Measurements from ENCODE around the gene CLIP2. TPM values are rescaled to one million over a fixed set of nuclear protein-coding genes. Genes with fewer than 3 reads are reported as not detected.

Gene CLIP2
- total RNA-seq, 2 donors from 2014 or later, result 12.2 to 17.0 TPM

DNA sequence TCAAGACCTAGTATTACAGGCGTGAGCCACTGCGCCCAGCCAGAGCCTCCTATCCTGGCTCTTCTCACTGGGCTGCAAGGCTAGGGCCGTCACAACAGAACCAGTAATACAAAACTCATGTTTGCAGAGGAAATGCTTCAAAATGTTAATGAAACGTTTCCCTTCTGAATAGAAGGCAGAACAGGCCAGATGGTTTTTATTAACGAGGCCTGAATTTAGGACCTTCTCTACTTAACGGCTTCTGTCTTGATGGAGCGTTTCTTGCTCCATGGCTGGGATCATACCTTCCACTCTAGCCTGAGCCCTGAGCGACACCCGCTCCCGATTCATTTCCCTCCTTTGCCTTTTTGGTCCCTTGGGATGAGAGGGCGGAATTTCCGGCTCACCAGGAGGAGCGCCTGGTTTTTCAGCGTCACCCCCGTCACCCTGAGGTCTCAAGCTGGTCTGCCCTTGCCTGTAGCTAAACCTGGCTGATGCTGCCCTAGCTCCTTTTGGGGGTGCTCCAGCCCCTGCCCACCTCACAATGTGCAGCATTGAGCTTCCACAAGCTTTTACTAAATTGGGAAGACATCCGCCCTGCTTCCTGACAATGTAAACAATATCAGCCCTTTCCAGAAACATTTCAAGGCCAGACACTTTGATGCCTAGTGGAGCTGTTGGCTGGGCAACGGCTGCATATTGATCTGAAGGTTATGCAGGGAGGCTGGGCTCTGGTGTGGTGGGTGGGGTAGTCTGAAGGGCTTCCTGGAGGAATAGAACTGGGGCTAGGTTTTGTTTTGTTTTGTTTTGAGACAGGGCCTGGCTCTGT, 5.2 kb downstream of the CLIP2 start:
- H3K4me3 Mint-ChIP-seq, result no peak overlapping the region
- ATAC-seq (no peak), DNase-seq (ENCODE audit: low spot score) (no peak)
- H3K36me3 Mint-ChIP-seq, result no peaks in the 10 kb centered on the region
- H3K27ac Mint-ChIP-seq, result no peak overlapping the region
- H3K4me1 Mint-ChIP-seq (ENCODE audit: low read depth in 2 of 2), result peaks cover 15 to 16% of the 10 kb centered on the region in 2 donors
- H3K9me3 Mint-ChIP-seq, result no peaks in the 10 kb centered on the region
- H3K27me3 Mint-ChIP-seq, result no peaks in the 10 kb centered on the region

- peaks cover 10 to 12% of the 10 kb centered on the region in 2 donors for H3K4me1 Mint-ChIP-seq (ENCODE audit: low read depth in 2 of 2)
- no peak overlapping the region for H3K27ac Mint-ChIP-seq
- ATAC-seq (no peak), DNase-seq (ENCODE audit: low spot score) (no peak)
- no peak overlapping the region for H3K4me3 Mint-ChIP-seq
- no peaks in the 10 kb centered on the region for H3K27me3 Mint-ChIP-seq
- no peaks in the 10 kb centered on the region for H3K36me3 Mint-ChIP-seq
- no peaks in the 10 kb centered on the region for H3K9me3 Mint-ChIP-seq
Measured at GRCh38 chr7:74297516-74298233, 8.5 kb downstream of the CLIP2 start.

- no peak for ATAC-seq
- no peak overlapping the region for H3K27ac Mint-ChIP-seq
- no peaks in the 10 kb centered on the region for H3K9me3 Mint-ChIP-seq
- H3K27me3 Mint-ChIP-seq, result no peaks in the 10 kb centered on the region
- no peak for DNase-seq (ENCODE audit: low spot score)
- H3K36me3 Mint-ChIP-seq, result no peaks in the 10 kb centered on the region
- H3K4me1 Mint-ChIP-seq (ENCODE audit: low read depth in 2 of 2), result peaks cover 0 to 5% of the 10 kb centered on the region in 2 donors
- H3K4me3 Mint-ChIP-seq, result no peak overlapping the region
Measured at GRCh38 chr7:74299401-74299800, 10.2 kb downstream of the CLIP2 start.

DNA sequence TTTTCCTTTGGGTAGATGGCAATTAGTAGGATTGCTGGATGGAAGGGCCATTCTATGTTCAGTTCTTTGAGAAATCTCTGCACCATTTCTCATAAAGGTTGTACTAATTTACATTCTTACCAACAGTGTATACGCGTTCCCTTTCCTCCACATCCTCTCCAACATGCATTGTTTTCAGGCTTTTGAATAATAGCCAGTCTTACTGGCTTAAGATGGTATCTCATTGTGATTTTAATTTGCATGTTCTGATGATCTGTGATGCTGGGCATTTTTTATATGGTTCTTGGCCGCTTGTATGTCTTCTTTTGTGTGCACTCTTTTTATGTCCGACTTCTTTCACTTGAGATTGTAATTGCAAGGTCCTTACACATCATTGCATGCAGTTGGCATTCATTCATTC, 11.7 kb downstream of the CLIP2 start:
- no peak overlapping the region for H3K27ac Mint-ChIP-seq
- H3K9me3 Mint-ChIP-seq, result no peaks in the 10 kb centered on the region
- no peak for ATAC-seq
- no peak for DNase-seq (ENCODE audit: low spot score)
- H3K27me3 Mint-ChIP-seq, result no peaks in the 10 kb centered on the region
- no peak overlapping the region for H3K4me3 Mint-ChIP-seq
- no peaks in the 10 kb centered on the region for H3K36me3 Mint-ChIP-seq
- H3K4me1 Mint-ChIP-seq (ENCODE audit: low read depth in 2 of 2), result peaks cover 2 to 6% of the 10 kb centered on the region in 2 donors

GRCh38 chr7:74302745-74303221, 13.6 kb downstream of the CLIP2 start:
- Mint-ChIP-seq H3K27me3 (no peaks in the 10 kb centered on the region), H3K9me3 (no peaks in the 10 kb centered on the region), H3K36me3 (no peaks in the 10 kb centered on the region), H3K4me1 (ENCODE audit: low read depth in 2 of 2) (peaks cover 14 to 22% of the 10 kb centered on the region in 2 donors), H3K27ac (no peak overlapping the region), H3K4me3 (no peak overlapping the region)
- DNase-seq (ENCODE audit: low spot score) (no peak), ATAC-seq (no peak)

DNA sequence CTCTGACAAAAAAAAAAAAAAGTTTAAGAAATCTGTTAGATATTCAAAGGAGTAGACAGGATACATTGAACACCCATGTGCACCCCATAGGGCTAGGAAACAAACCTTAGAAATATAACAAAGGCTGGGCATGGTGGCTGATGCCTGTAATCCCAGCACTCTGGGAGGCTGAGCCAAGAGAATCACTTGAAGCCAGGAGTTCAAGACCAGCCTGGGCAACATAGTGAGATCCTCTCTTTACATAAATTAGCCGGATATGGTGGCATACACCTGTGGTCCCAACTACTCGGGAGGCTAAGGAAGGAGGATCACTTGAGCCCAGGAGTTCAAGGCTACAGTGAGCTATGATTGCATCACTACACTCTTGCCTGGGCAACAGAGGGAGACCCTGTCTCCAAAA, 15.3 kb downstream of the CLIP2 start:
- H3K36me3 Mint-ChIP-seq, result no peaks in the 10 kb centered on the region
- no peak overlapping the region for H3K27ac Mint-ChIP-seq
- H3K27me3 Mint-ChIP-seq, result no peaks in the 10 kb centered on the region
- no peak overlapping the region for H3K4me3 Mint-ChIP-seq
- DNase-seq (ENCODE audit: low spot score) (no peak), ATAC-seq (no peak)
- peaks cover 14 to 25% of the 10 kb centered on the region in 2 donors for H3K4me1 Mint-ChIP-seq (ENCODE audit: low read depth in 2 of 2)
- H3K9me3 Mint-ChIP-seq, result no peaks in the 10 kb centered on the region

DNA sequence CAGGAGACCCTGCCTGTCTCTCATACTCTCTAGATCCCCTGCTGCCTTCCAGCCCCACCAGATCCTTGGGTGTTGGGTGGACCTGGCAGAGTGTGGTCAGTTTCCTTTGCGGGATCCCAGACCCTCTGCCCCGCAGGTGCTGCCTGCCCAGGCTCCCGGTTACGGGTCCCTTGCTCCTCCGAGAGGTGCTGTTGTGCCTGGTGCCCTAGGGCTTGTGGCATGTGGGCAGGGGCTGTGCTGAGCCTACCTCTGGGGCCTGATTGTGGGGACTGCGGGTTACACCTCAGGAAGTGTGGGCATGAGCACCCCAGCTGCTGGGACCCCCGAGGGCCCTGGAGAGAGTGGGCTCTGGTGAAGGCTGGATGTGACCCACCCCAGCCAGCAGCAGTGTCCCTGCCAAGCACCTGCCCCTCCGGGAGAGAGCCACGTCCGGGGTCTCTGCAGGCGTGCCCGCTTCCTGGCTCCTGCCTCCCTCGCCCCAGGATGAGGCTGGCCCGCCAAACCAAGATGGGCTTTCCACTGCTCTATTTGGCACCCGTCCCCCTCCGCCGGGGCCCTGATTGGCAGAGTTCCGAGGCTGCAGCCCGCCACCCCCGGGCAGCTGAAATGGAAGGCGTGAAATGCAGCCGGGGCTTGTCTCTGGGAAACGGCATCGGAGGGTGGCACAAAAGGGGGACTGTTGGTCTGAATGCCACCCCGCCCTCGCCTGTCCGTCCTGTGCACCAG, 17.0 kb downstream of the CLIP2 start:
- H3K27ac Mint-ChIP-seq, result peak overlapping the region in 1 of 2 donors; percentile 81
- DNase-seq (ENCODE audit: low spot score) (no peak), ATAC-seq (peak; percentile 45 to 63)
- peaks cover 16 to 24% of the 10 kb centered on the region in 2 donors for H3K4me1 Mint-ChIP-seq (ENCODE audit: low read depth in 2 of 2)
- peak overlapping the region; percentile 77 for H3K4me3 Mint-ChIP-seq
- H3K36me3 Mint-ChIP-seq, result no peaks in the 10 kb centered on the region
- H3K9me3 Mint-ChIP-seq, result no peaks in the 10 kb centered on the region
- H3K27me3 Mint-ChIP-seq, result no peaks in the 10 kb centered on the region

- Mint-ChIP-seq H3K4me1 (ENCODE audit: low read depth in 2 of 2) (peaks cover 21 to 28% of the 10 kb centered on the region in 2 donors), H3K36me3 (no peaks in the 10 kb centered on the region), H3K27me3 (no peaks in the 10 kb centered on the region), H3K9me3 (no peaks in the 10 kb centered on the region), H3K4me3 (peak overlapping the region; percentile 77), H3K27ac (peak overlapping the region in 1 of 2 donors; percentile 81)
- ATAC-seq, result peak; percentile 69 to 84
- peak; percentile 79 for DNase-seq (ENCODE audit: low spot score)
Measured at GRCh38 chr7:74306730-74307469, 17.7 kb downstream of the CLIP2 start.

- no peak overlapping the region for H3K4me3 Mint-ChIP-seq
- no peak for ATAC-seq
- H3K27me3 Mint-ChIP-seq, result no peaks in the 10 kb centered on the region
- H3K9me3 Mint-ChIP-seq, result no peaks in the 10 kb centered on the region
- H3K36me3 Mint-ChIP-seq, result no peaks in the 10 kb centered on the region
- peak overlapping the region in 1 of 2 donors; percentile 81 for H3K27ac Mint-ChIP-seq
- no peak for DNase-seq (ENCODE audit: low spot score)
- H3K4me1 Mint-ChIP-seq (ENCODE audit: low read depth in 2 of 2), result peaks cover 21 to 28% of the 10 kb centered on the region in 2 donors
Measured at GRCh38 chr7:74307738-74308505, 18.7 kb downstream of the CLIP2 start.

GRCh38 chr7:74309181-74309580, 20.0 kb downstream of the CLIP2 start:
- H3K27me3 Mint-ChIP-seq, result no peaks in the 10 kb centered on the region
- DNase-seq (ENCODE audit: low spot score) (no peak), ATAC-seq (no peak)
- no peak overlapping the region for H3K27ac Mint-ChIP-seq
- no peaks in the 10 kb centered on the region for H3K9me3 Mint-ChIP-seq
- no peak overlapping the region for H3K4me3 Mint-ChIP-seq
- H3K4me1 Mint-ChIP-seq (ENCODE audit: low read depth in 2 of 2), result peaks cover 21 to 28% of the 10 kb centered on the region in 2 donors
- H3K36me3 Mint-ChIP-seq, result no peaks in the 10 kb centered on the region

DNA sequence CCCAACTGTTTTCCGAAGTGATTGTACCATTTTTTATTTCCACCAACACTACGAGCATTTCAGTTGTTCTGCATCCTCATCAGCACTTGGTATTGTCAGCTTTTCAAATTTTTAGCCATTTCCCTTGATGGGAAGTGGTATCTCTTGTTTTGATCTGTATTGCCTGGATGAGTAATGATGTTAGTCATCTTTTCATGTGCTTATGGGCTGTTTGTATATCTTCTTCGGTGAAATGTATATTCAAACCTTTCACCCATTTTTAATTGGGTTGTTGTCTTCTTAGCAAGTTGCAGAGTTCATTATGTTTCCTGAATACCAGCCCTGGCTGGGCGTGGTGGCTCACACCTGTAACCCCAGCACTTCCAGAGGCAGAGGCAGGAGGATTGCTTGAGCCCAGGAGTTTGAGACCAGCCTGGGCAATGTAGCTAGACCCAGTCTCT, 22.1 kb downstream of the CLIP2 start:
- no peaks in the 10 kb centered on the region for H3K27me3 Mint-ChIP-seq
- ATAC-seq (no peak), DNase-seq (ENCODE audit: low spot score) (no peak)
- H3K27ac Mint-ChIP-seq, result peak overlapping the region in 1 of 2 donors; percentile 42
- H3K36me3 Mint-ChIP-seq, result no peaks in the 10 kb centered on the region
- no peak overlapping the region for H3K4me3 Mint-ChIP-seq
- H3K4me1 Mint-ChIP-seq (ENCODE audit: low read depth in 2 of 2), result peaks cover 15 to 24% of the 10 kb centered on the region in 2 donors
- H3K9me3 Mint-ChIP-seq, result no peaks in the 10 kb centered on the region

DNA sequence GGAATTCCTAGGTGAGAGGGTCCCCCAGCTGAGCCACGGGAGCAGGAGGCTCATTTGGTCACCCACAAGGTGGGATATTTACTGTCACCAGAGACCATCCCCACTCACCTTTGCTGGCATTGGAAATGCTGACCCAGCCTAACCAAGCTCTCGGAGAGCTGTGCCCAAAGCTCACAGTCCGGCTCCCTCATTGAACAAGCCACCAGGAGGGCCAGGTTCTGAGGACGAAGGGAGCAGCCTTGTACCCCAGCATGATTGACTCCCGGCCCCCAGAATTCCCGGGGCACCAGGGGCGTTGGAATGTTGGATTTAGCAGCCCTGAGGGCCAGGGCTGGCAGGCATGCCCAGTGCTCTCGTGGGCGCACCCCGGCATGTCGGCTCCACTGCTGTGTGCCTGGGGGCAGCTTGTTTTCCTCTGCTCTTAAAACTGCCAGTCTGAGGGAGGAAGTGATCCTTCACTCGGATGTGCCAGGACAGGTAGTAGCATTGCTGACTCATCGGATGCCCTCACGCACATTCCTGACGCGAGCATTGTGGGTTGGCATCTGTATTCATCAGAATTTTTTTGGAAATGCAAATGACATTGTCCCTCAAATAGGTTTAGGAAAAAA, 23.3 kb downstream of the CLIP2 start:
- H3K27me3 Mint-ChIP-seq, result no peaks in the 10 kb centered on the region
- H3K9me3 Mint-ChIP-seq, result no peaks in the 10 kb centered on the region
- peaks cover 6 to 13% of the 10 kb centered on the region in 2 donors for H3K4me1 Mint-ChIP-seq (ENCODE audit: low read depth in 2 of 2)
- H3K36me3 Mint-ChIP-seq, result no peaks in the 10 kb centered on the region
- H3K4me3 Mint-ChIP-seq, result no peak overlapping the region
- ATAC-seq, result peak in 1 of 2 donors; percentile 17
- no peak overlapping the region for H3K27ac Mint-ChIP-seq
- DNase-seq (ENCODE audit: low spot score), result no peak
